NCI-H2227 treated with DMSO at 0.1 percent for 48 hours (cell line): ENCODE data around the gene F11R.
A peak's percentile ranks its signal among the peaks of the same experiment; 100 is the strongest.
"Not testable (repeated sequence)": the region's sequence is repeated elsewhere in the genome, so short reads cannot be mapped to it uniquely, and the experiment has no call there.

Experiments used
- DNase-seq: peaks from one replicate; lab custom pipeline; 2025; lab: John Stamatoyannopoulos, UW

The F11R gene

DNA sequence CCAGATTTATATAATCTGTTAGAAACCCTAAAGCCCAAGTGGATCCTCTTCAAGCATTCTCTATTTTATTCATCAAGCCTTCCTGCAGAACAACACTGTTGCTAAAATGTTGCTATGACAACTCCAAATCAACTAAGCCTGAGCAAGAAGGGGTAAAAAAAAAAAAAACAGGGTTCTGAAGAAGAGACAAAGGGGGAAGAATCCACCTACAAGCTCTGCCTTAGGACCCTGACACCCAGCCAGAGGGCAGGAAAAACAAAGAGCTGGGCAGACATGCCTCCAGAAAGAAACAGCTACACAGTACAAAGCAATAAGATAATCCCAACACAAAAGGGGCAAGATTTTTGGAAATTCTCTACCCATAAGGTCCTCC, 23.6 kb upstream of the F11R start:
- DNase-seq = no peak

GRCh38 chr1:161039546-161039945, 18.6 kb upstream of the F11R start:
- DNase-seq = no peak

- no peak for DNase-seq
These were observed 18.2 kb upstream of the F11R start for GRCh38 chr1:161039154-161039545.

DNA sequence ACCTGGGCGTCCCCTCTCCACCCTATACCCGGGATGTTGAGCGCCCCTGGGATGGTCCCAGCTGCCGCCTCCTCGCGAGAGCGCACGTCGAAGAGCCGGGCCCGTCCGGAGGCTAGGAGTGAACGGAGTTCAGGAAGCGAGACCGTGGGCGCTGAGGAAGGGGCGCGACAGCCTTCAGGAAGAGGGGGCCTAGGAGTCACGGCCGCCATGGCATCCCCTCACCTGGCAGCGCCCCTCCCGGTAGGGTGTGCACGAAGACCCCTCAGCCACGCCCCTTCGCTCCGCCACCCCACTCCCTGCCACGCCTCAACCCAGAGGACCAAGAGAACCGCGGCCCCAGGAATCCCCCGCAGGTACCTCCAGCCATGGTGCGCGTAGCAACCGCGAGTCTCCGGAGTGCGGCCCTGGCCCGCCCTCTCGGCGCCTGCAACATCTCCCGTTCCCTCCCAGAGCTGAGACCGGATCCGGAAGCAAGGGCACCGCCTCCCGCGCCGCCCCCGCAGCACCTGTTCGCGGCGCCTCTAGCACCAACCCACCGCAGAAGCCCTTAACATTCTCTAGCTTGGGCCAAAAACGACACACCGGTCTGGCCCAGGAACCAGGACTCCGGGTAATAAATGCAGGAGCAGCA, 17.7 kb upstream of the F11R start, which contains the start of gene TSTD1:
TSTD1 (minus strand) TSS at position 442 of the 631 bp plus-strand sequence; CDS start at position 367, 75 bp downstream.
- peak; percentile 63 for DNase-seq

- DNase-seq = peak; percentile 10
These were observed 16.9 kb upstream of the F11R start for GRCh38 chr1:161037661-161038522.

DNA sequence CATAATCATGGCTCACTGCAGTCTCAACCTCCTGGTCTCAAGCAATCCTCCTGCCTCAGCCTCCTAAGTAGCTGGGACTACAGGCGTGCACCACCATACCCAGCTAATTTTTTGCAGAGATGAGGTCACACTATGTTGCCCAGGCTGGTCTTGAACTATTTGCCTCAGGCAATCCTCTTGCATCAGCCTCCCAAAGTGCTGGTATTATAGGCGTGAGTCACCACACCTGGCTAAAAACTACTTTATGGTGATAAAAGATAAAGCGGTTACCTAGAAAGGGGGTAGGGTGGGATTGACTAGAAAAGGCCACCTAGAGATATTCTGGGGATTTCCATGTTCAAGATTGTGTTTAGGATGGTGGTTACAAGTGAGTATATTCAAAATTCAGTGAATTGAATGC, 12.8 kb upstream of the F11R start:
- DNase-seq = no peak

DNA sequence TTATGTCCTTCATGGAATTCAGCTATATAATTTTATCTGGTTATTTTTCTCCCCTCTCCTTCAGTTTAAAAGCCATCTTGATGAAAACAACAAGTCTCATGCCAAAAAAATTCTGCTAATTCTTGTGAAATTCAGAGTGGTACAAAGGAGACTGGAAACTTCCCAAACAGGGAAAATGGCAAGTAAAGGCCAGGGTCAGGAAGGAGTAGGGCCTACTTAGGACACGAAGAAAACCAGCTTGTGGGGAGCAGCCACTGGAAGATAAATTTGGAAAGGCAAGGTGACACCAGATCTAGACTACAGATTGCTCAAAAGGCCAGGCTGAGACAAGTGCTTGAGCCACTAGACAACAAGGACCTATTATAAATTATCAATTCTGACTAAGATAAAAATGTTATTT, 11.5 kb upstream of the F11R start:
- DNase-seq = no peak

DNA sequence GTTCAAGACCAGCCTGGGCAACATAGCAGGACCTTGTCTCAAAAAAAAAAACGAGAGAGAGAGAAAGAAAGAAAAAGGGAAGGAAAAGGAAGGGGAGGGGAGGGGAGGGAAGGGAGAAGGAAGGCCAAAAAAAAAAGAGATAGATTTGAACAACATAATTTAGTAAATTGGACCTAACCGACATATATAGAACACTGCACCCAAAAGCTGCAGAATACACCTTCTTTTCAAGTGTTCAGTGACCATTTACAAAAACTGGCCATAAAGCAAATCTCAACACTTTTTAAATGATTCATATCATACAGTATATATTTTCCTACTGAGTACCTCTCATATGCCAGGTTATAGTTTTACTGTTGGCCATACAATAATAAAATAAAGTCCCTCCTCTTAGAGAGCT, 10.9 kb upstream of the F11R start:
- DNase-seq = no peak

DNA sequence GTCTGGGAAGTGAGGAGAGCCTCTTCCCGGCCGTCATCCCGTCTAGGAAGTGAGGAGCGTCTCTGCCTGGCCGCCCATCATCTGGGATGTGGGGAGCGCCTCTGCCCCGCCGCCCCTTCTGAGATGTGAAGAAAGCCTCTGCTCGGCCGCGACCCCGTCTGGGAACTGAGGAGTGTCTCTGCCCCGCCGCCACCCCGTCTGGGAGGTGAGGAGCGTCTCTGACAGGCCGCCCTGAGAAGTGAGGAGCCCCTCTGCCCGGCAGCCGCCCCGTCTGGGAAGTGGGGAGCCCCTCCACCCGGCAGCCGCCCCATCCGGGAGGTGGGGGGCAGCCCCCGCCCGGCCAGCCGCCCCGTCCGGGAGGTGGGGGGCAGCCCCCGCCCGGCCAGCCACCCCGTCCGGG, 8.5 kb upstream of the F11R start:
- not testable (repeated sequence) for DNase-seq

GRCh38 chr1:161026954-161027353, 6.0 kb upstream of the F11R start:
- DNase-seq = not testable (repeated sequence)

DNA sequence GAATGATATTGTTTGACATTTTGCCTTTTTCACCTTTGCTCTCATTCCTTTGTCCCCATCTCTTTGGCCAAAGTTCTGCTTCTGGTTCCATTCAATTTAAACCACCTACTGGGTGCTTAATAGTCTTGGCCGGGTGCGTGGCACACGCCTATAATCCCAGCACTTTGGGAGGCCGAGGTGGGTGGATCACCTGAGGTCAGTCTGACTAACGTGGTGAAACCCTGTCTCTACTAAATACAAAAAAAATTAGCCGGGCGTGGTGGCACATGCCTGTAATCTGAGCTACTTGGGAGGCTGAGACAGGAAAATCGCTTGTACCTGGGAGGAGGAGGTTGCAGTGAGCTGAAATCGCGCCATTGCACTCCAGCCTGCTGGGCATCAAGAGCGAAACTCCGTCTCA, 1.5 kb upstream of the F11R start:
- not testable (repeated sequence) for DNase-seq

GRCh38 chr1:161021970-161022353, 1.0 kb upstream of the F11R start:
- DNase-seq = no peak

DNA sequence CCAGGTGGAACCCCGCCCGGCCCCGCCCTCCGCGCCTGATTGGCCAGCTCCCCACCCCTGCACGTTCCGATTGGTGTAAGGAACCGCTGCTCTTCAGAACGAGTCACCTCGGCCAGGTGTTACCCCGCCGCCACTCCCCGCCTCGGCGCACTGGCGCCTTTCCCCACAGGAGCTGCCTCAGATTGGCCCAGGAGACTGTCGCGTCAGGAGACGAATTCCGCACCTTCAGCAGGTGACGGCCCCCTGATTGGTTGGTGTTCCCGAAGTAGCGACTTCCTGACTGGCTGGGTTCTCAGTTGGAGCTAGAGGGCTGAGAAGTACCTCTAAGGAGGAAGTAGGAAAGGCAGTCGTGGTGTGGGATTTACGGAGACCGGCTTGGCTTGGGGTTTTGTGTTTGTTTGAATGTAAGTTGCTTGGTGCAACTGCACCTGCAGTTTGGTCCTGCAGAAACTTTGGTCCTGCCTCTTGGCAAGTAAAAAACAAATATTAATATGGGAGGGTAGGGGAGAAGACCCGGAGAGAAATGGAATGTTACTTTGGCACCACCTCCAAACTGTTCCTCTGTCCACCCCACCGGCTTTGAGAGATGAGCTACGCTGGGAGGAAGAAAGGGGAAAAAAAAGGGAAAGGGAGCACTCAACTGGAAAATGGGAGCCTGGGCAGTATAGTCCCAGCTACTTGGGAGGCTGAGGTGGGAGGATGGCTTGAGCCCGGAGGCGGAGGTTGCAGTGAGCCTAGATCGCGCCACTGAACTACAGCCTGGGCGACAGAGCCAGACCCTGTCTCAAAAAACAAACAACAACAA, 415 bp upstream of the F11R start:
- DNase-seq = peak; percentile 83

DNA sequence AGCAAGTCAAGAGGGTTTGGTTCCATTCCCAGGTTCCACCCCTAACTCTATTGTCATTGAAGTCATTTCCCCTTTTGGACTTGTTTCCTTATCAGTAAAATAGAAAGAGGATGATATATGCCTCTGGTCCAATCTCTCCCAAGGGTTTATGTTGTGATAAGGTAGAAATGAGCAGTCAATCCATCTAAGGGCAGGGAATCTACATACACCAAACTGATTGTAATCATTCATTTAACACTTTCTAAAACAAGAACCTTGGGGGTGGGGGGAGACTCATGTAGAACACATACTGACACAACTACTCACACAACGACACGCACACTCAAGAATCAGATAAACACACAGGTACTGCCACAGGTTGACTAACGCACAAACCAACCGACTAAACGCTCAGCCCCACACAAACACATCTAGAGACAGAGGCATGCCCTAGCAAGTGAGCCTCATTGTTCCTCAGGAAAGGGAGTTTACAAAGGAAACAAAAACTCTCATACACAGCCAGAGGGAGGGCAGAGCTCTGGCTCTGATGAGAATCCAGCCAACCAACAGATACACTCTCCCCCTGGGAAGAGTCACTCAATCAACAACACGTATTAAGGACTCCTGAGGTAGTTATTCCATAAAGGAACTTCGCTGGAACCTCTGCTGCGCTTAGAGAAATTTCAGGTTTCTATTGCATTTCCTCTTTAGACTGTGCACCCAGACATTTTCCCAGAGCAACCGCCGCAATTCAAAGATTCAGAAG, 1.0 kb downstream of the F11R start:
- no peak for DNase-seq

DNA sequence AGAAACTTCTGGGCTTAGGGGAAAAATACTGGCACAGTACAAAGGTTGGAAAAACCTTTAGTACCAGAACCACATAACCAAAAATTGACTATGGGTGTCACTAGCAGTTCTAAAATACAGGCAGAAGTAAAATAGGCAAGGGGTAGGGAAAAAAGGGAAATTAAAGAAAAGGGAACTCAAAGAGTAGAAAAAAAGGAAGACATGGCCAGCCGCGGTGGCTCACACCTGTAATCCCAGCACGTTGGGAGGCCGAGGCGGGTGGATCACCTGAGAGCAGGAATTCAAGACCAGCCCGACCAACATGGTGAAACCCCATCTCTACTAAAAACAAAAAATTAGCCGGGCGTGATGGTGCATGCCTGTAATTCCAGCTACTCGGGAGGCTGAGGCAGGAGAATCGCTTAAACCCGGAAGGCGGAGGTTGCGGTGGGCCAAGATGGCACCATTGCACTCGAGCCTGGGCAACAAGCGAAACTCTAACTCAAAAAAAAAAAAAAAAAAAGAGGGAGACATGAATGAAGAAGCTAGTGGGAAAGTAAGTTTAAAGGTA, 1.8 kb downstream of the F11R start:
- not testable (repeated sequence) for DNase-seq

GRCh38 chr1:161018631-161018930, 2.4 kb downstream of the F11R start:
- DNase-seq = no peak

- DNase-seq = no peak
These were observed 3.0 kb downstream of the F11R start for GRCh38 chr1:161017756-161018630.

GRCh38 chr1:161017181-161017580, 3.8 kb downstream of the F11R start:
- DNase-seq = not testable (repeated sequence)

- not testable (repeated sequence) for DNase-seq
These were observed 4.3 kb downstream of the F11R start for GRCh38 chr1:161016683-161017082.

DNA sequence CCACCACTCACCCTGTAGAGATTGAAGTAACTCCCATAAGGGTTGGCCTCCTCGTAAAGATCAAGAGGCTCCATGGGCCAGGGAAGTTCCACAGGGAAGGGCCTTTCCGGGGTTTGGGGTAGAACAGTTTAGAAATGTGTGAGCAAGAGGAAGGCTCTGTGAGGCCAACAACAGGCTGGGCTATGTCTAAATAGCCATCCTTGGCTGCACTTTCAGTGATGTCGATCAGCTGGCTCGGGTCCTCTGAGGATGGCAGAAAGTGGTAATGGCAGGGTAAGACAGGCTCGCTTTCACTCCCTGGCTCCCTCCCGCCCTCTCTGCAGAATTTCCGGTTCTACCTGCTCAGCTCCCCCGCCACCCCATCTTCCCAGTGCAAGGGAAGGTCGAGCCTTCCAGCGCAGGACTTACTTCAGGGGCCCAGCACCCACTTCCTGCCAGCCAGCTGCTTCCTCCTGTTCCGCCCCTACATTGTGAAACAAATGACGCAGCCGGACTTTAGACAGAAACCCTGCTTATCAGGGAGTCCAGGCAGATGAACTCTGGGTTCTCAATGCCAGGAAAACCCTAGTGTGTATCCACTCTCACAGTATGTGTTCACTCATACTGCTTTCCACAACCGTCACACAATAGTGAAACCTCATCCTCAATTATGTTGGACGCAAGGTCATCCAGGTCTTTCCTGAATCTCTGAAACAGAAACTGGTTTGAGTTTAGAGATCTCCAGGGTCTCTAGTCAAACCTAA, 7.3 kb downstream of the F11R start:
- DNase-seq = peak; percentile 47
